ENCODE data around the gene RGS11. TPM values are rescaled to one million over a fixed set of nuclear protein-coding genes. Genes with fewer than 3 reads are reported as not detected.
"Not testable (repeated sequence)": the region's sequence is repeated elsewhere in the genome, so short reads cannot be mapped to it uniquely, and the experiment has no call there.

RGS11 gene
- total RNA-seq, 1 donor from 2014 or later, result 15.4 TPM

- DNase-seq (ENCODE audit: missing footprints) (no peak), ATAC-seq (peak; percentile 44)
- intact Hi-C loops (cut with DNase I), result no loop called here
Observed at GRCh38 chr16:252366-253337, 23.1 kb downstream of the RGS11 start.

- intact Hi-C loops (cut with DNase I), result no loop called here
- no peak for DNase-seq (ENCODE audit: missing footprints)
- ATAC-seq, result no peak
Observed at GRCh38 chr16:249431-249830, 26.3 kb downstream of the RGS11 start.

GRCh38 chr16:247027-247426 lies 28.7 kb downstream of the RGS11 start:
- DNase-seq (ENCODE audit: missing footprints) (no peak), ATAC-seq (no peak)
- intact Hi-C loops (cut with DNase I), result no loop called here

GRCh38 chr16:245105-245504 lies 30.6 kb downstream of the RGS11 start:
- ATAC-seq, result no peak
- intact Hi-C loops (cut with DNase I), result no loop called here

GRCh38 chr16:243348-243747 lies 32.4 kb downstream of the RGS11 start:
- intact Hi-C loops (cut with DNase I), result no loop called here
- no peak for DNase-seq (ENCODE audit: missing footprints)

More at GRCh38 chr16:245105-245504, 30.6 kb downstream of the RGS11 start:
- no peak for DNase-seq (ENCODE audit: missing footprints)

GRCh38 chr16:242281-242680 lies 33.5 kb downstream of the RGS11 start:
- intact Hi-C loops (cut with DNase I), result no loop called here
- no peak for ATAC-seq

More at GRCh38 chr16:243348-243747, 32.4 kb downstream of the RGS11 start:
- ATAC-seq, result no peak

GRCh38 chr16:240559-240958 lies 35.2 kb downstream of the RGS11 start:
- intact Hi-C loops (cut with DNase I), result no loop called here
- ATAC-seq, result no peak
- no peak for DNase-seq (ENCODE audit: missing footprints)

More at GRCh38 chr16:242281-242680, 33.5 kb downstream of the RGS11 start:
- no peak for DNase-seq (ENCODE audit: missing footprints)

- intact Hi-C loops (cut with DNase I), result no loop called here
- no peak for DNase-seq (ENCODE audit: missing footprints)
Observed at GRCh38 chr16:239948-240277, 35.8 kb downstream of the RGS11 start.

GRCh38 chr16:234468-235305 lies 41.1 kb downstream of the RGS11 start, which contains the start of gene FAM234A:
Gene FAM234A, plus strand, starts transcription at chr16:234821. Its CDS starts 19,593 bp downstream, at chr16:254414.
- DNase-seq (ENCODE audit: missing footprints), result peak; percentile 95
- intact Hi-C loops (cut with DNase I), result no loop called here
- ATAC-seq, result peak; percentile 96

More at GRCh38 chr16:239948-240277, 35.8 kb downstream of the RGS11 start:
- ATAC-seq, result no peak

GRCh38 chr16:230949-231348 lies 44.8 kb downstream of the RGS11 start:
- intact Hi-C loops (cut with DNase I), result no loop called here
- no peak for ATAC-seq

GRCh38 chr16:230351-230750 lies 45.4 kb downstream of the RGS11 start:
- ATAC-seq; intact Hi-C loops (cut with DNase I): not testable (repeated sequence)

More at GRCh38 chr16:230949-231348, 44.8 kb downstream of the RGS11 start:
- no peak for DNase-seq (ENCODE audit: missing footprints)

GRCh38 chr16:229731-230281 lies 45.9 kb downstream of the RGS11 start:
- intact Hi-C loops (cut with DNase I), result loop anchor here (5.0 kb wide), 1 partner anchor 122 kb away; the partner anchor contains the start of gene AXIN1
- ATAC-seq (no peak), DNase-seq (ENCODE audit: missing footprints) (no peak)

More at GRCh38 chr16:230351-230750, 45.4 kb downstream of the RGS11 start:
- DNase-seq (ENCODE audit: missing footprints), result not testable (repeated sequence)

GRCh38 chr16:228852-229730 lies 46.7 kb downstream of the RGS11 start, which contains the start of gene LUC7L:
Gene LUC7L, minus strand, starts transcription at chr16:229449. Its CDS starts 110 bp downstream, at chr16:229339.
- peak; percentile 95 for DNase-seq (ENCODE audit: missing footprints)
- intact Hi-C loops (cut with DNase I), result loop anchor here (5.0 kb wide), 1 partner anchor 123 kb away; the partner anchor contains the start of gene AXIN1
- ATAC-seq, result peak; percentile 97

- DNase-seq (ENCODE audit: missing footprints), result no peak
- intact Hi-C loops (cut with DNase I), result loop anchor here (5.0 kb wide), 1 partner anchor 124 kb away; the partner anchor contains the start of gene AXIN1
- no peak for ATAC-seq
Observed at GRCh38 chr16:228151-228851, 47.4 kb downstream of the RGS11 start.

- intact Hi-C loops (cut with DNase I), result no loop called here
- ATAC-seq (no peak), DNase-seq (ENCODE audit: missing footprints) (no peak)
Observed at GRCh38 chr16:220021-220420, 55.7 kb downstream of the RGS11 start.
